GM13977 (cell line): ENCODE data around the gene TMEM179.

Experiments
- DNase-seq: peaks from one replicate; pipeline ENCODE4 v3.0.0; 2012; ENCODE audit warnings: low spot score
- in situ Hi-C: fragments of 300-500 bp; cut with MboI; formaldehyde crosslinking; loops from one replicate; pipeline ENCODE4 v1.12.0; 2022; ENCODE audit warnings: low sequenced_read_pairs, low pct_unique_long_range_greater_than_20kb, mixed read lengths, inconsistent platforms; ENCODE audit not compliant: unreplicated experiment
- TF ChIP-seq, protein P1 (sequence below): IDR thresholded peaks from 2 replicates; pipeline ENCODE4 v1.5.1; 2012; ENCODE audit warnings: mild to moderate bottlenecking, control low read depth; ENCODE audit not compliant: insufficient read depth; ENCODE audit errors: extremely low read depth, missing control alignments

TMEM179 gene

GRCh38 chr14:104641753-104642539, 37.4 kb upstream of the TMEM179 start:
- TF ChIP-seq, protein P1, sequence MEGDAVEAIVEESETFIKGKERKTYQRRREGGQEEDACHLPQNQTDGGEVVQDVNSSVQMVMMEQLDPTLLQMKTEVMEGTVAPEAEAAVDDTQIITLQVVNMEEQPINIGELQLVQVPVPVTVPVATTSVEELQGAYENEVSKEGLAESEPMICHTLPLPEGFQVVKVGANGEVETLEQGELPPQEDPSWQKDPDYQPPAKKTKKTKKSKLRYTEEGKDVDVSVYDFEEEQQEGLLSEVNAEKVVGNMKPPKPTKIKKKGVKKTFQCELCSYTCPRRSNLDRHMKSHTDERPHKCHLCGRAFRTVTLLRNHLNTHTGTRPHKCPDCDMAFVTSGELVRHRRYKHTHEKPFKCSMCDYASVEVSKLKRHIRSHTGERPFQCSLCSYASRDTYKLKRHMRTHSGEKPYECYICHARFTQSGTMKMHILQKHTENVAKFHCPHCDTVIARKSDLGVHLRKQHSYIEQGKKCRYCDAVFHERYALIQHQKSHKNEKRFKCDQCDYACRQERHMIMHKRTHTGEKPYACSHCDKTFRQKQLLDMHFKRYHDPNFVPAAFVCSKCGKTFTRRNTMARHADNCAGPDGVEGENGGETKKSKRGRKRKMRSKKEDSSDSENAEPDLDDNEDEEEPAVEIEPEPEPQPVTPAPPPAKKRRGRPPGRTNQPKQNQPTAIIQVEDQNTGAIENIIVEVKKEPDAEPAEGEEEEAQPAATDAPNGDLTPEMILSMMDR = no peak
- in situ Hi-C loops = no loop called here
- DNase-seq = no peak

- TF ChIP-seq, protein P1 = no peak
- peak; percentile 12 for DNase-seq
- in situ Hi-C loops = no loop called here
Observed at GRCh38 chr14:104640681-104641080, 36.1 kb upstream of the TMEM179 start.

DNA sequence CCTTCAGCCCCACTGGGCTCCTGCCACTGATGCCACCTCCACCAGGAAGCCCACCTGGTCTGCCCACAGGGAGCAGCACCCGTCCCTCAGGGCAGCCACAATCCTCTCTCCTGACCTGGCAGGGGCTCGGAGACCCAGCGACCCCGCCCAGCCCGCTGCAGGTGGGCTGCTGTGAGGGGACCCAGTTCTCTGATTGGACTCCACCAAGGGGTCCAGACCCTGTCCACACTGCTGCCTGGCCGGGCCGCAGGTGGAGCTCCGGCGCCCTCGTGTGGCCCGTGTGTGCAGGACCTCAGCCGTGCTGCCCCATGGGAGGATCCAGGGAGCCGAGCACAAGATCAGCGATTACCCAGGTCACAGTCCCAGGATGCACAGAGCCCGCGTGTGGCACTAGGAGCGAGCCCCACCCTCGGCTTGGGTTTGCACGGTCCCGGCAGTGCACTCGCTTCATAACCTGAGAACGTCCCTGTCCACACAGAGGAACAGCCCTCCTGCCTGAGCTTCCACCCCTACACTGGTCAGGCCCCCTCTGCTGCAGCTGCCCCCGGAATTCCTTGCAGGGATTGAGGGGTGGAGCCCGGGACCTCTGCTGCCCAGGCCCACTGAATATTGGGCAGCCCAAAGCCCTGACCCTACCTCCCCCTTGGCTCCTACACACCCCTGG, 35.4 kb upstream of the TMEM179 start:
- in situ Hi-C loops = no loop called here
- TF ChIP-seq, protein P1 = peak; percentile 99
- DNase-seq = peak; percentile 88

DNA sequence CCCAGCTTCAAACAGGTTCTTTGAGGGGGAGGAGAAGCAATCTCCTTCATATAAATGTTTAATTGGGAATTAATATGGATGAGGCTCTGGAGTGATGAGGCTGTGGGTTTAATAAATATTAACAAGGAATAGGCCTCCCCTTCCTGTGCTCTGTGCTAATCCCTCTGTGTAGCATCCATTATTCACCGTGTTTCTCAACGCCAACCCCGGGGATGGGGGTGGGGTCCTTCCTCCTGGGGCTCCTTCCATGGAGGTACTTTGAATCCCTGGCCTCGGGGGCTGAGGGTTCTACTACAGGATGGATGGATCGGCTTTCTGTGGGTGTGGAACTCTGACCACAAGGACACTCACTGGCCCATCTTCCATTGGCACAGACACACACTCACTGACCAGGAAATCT, 34.9 kb upstream of the TMEM179 start:
- TF ChIP-seq, protein P1 = no peak
- in situ Hi-C loops = no loop called here
- no peak for DNase-seq

- TF ChIP-seq, protein P1 = no peak
- in situ Hi-C loops = no loop called here
- no peak for DNase-seq
Observed at GRCh38 chr14:104638927-104639450, 34.4 kb upstream of the TMEM179 start.

GRCh38 chr14:104638190-104638589, 33.6 kb upstream of the TMEM179 start:
- DNase-seq = no peak
- TF ChIP-seq, protein P1 = no peak
- in situ Hi-C loops = no loop called here
